ENCODE data around the gene DKC1.

DKC1 gene

GRCh38 chrX:154762537-154763296 is at the start of gene DKC1:
Gene DKC1 (plus strand): TSS chrX:154762864. CDS start chrX:154762966, 102 bp downstream.
- peak; percentile 84 for DNase-seq (ENCODE audit: low read depth, low spot score)

- DNase-seq (ENCODE audit: low read depth, low spot score), result no peak
Measured at GRCh38 chrX:154714925-154715324, 47.7 kb upstream of the DKC1 start.

- DNase-seq (ENCODE audit: low read depth, low spot score), result no peak
Measured at GRCh38 chrX:154715825-154716224, 46.8 kb upstream of the DKC1 start.

- DNase-seq (ENCODE audit: low read depth, low spot score), result no peak
Measured at GRCh38 chrX:154717824-154718223, 44.8 kb upstream of the DKC1 start.

GRCh38 chrX:154718616-154719015 is 44.0 kb upstream of the DKC1 start:
- DNase-seq (ENCODE audit: low read depth, low spot score), result no peak

- DNase-seq (ENCODE audit: low read depth, low spot score), result no peak
Measured at GRCh38 chrX:154719132-154719675, 43.5 kb upstream of the DKC1 start.

- DNase-seq (ENCODE audit: low read depth, low spot score), result no peak
Measured at GRCh38 chrX:154720067-154720466, 42.6 kb upstream of the DKC1 start.

- no peak for DNase-seq (ENCODE audit: low read depth, low spot score)
Measured at GRCh38 chrX:154721155-154721554, 41.5 kb upstream of the DKC1 start.

- no peak for DNase-seq (ENCODE audit: low read depth, low spot score)
Measured at GRCh38 chrX:154724993-154725756, 37.5 kb upstream of the DKC1 start.

GRCh38 chrX:154727418-154727817 is 35.2 kb upstream of the DKC1 start:
- no peak for DNase-seq (ENCODE audit: low read depth, low spot score)

- no peak for DNase-seq (ENCODE audit: low read depth, low spot score)
Measured at GRCh38 chrX:154727871-154728270, 34.8 kb upstream of the DKC1 start.

- DNase-seq (ENCODE audit: low read depth, low spot score), result no peak
Measured at GRCh38 chrX:154728431-154729190, 34.1 kb upstream of the DKC1 start.

GRCh38 chrX:154729439-154729838 is 33.2 kb upstream of the DKC1 start:
- DNase-seq (ENCODE audit: low read depth, low spot score), result no peak

- DNase-seq (ENCODE audit: low read depth, low spot score), result no peak
Measured at GRCh38 chrX:154730253-154730891, 32.3 kb upstream of the DKC1 start.

- no peak for DNase-seq (ENCODE audit: low read depth, low spot score)
Measured at GRCh38 chrX:154731184-154731583, 31.5 kb upstream of the DKC1 start.

- no peak for DNase-seq (ENCODE audit: low read depth, low spot score)
Measured at GRCh38 chrX:154731881-154732280, 30.8 kb upstream of the DKC1 start.

GRCh38 chrX:154732421-154733065 is 30.1 kb upstream of the DKC1 start:
- DNase-seq (ENCODE audit: low read depth, low spot score), result no peak

GRCh38 chrX:154733066-154733425 is 29.6 kb upstream of the DKC1 start:
- DNase-seq (ENCODE audit: low read depth, low spot score), result no peak

GRCh38 chrX:154734061-154734781 is 28.4 kb upstream of the DKC1 start:
- DNase-seq (ENCODE audit: low read depth, low spot score), result no peak

GRCh38 chrX:154735695-154736393 is 26.8 kb upstream of the DKC1 start:
- no peak for DNase-seq (ENCODE audit: low read depth, low spot score)

Data from activated CD4-positive, CD25-positive, alpha-beta regulatory T cell treated with anti-CD3 and anti-CD28 coated beads, Interleukin-2, amount 50 U/mL, for 16 hours (primary cell).